BJ (cell line): ENCODE data around the gene SIN3B. TPM values are rescaled to one million over a fixed set of nuclear protein-coding genes. Genes with fewer than 3 reads are reported as not detected.

Experiments
- CTCF ChIA-PET: fragments of 350-600 bp; formaldehyde crosslinking; extraction: SDS; loops from one replicate; lab custom pipeline; 2021; ENCODE audit warnings: antibody characterized with exemption, inconsistent platforms; lab: Yijun Ruan, JAX
- POLR2A ChIA-PET: fragments of 300-600 bp; sonication (Branson Sonifier 250); formaldehyde crosslinking; extraction: SDS; loops from one replicate; lab custom pipeline; 2021; ENCODE audit warnings: antibody characterized with exemption; lab: Charles Lee
- DNase-seq: peaks from one replicate; pipeline ENCODE4 v3.0.0-alpha.2; 2011; ENCODE audit warnings: low read depth
- H3K27me3 ChIP-seq: 2 replicates; pipeline ENCODE4 v1.6.0; 2011; ENCODE audit warnings: low read length; ENCODE audit not compliant: control insufficient read depth, insufficient read depth
- H3K36me3 ChIP-seq: 2 replicates; pipeline ENCODE4 v1.5.1; 2011; ENCODE audit warnings: low read length; ENCODE audit not compliant: control insufficient read depth, insufficient read depth
- H3K4me3 ChIP-seq: 2 replicates; pipeline ENCODE4 v1.5.1; 2011; ENCODE audit warnings: low read depth, mild to moderate bottlenecking, control low read depth, low read length
- polyA plus RNA-seq: library from polyadenylated mRNA; depleted of rRNA; stranded (reverse); fragments of >200 nt; gene quantifications from 2 replicates; pipeline ENCODE4 v1.2.3, GENCODE V29; 2011
- TF ChIP-seq, protein P1 (sequence below): IDR thresholded peaks from 2 replicates; pipeline ENCODE4 v1.5.1; 2011; ENCODE audit warnings: low read depth, mild to moderate bottlenecking, control low read depth, inconsistent platforms, low read length, moderate library complexity; ENCODE audit not compliant: insufficient read depth

The SIN3B gene
- polyA plus RNA-seq, 1 experiment: 25.5 TPM

DNA sequence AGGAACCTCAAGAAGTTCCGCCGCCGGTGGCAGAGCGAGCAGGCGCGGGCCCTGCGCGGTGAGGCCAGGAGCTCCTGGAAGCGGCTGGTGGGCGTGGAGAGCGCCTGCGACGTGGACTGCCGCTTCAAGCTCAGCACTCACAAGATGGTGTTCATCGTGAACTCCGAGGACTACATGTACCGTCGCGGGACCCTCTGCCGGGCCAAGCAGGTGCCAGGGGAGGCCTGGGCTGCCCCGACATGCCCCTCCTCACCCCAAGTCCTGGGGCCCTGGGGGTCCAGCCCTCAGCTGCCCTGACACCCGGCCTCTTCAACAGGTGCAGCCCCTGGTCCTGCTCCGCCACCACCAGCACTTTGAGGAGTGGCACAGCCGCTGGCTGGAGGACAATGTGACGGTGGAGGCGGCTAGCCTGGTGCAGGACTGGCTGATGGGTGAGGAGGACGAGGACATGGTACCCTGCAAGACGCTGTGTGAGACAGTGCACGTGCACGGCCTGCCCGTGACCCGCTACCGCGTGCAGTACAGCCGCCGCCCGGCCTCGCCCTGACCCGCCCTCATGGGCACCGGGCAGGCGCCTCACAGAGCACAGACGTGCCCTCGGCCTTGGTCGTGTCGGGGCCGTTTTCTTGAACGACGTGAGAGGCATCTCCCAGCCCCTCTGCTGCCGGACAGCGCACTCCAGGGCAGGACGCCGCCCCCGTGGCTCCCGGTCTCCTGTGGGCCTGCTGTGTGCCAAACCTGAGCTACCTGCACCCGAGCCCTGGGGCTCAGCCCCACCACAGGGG lies 49.2 kb downstream of the SIN3B start:
- no peak for DNase-seq
- H3K36me3 ChIP-seq: peaks cover 27% of the 10 kb centered on the region
- no peaks in the 10 kb centered on the region for H3K27me3 ChIP-seq
- ChIA-PET CTCF (no interaction called here), POLR2A (no interaction called here)
- no peak overlapping the region for H3K4me3 ChIP-seq
- TF ChIP-seq, protein P1, sequence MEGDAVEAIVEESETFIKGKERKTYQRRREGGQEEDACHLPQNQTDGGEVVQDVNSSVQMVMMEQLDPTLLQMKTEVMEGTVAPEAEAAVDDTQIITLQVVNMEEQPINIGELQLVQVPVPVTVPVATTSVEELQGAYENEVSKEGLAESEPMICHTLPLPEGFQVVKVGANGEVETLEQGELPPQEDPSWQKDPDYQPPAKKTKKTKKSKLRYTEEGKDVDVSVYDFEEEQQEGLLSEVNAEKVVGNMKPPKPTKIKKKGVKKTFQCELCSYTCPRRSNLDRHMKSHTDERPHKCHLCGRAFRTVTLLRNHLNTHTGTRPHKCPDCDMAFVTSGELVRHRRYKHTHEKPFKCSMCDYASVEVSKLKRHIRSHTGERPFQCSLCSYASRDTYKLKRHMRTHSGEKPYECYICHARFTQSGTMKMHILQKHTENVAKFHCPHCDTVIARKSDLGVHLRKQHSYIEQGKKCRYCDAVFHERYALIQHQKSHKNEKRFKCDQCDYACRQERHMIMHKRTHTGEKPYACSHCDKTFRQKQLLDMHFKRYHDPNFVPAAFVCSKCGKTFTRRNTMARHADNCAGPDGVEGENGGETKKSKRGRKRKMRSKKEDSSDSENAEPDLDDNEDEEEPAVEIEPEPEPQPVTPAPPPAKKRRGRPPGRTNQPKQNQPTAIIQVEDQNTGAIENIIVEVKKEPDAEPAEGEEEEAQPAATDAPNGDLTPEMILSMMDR: no peak

GRCh38 chr19:16880884-16881554 lies 51.8 kb downstream of the SIN3B start:
- no peak for DNase-seq
- no peak overlapping the region for H3K4me3 ChIP-seq
- ChIA-PET POLR2A (no interaction called here), CTCF (no interaction called here)
- TF ChIP-seq, protein P1: no peak
- no peaks in the 10 kb centered on the region for H3K27me3 ChIP-seq
- H3K36me3 ChIP-seq: peaks cover 21% of the 10 kb centered on the region

DNA sequence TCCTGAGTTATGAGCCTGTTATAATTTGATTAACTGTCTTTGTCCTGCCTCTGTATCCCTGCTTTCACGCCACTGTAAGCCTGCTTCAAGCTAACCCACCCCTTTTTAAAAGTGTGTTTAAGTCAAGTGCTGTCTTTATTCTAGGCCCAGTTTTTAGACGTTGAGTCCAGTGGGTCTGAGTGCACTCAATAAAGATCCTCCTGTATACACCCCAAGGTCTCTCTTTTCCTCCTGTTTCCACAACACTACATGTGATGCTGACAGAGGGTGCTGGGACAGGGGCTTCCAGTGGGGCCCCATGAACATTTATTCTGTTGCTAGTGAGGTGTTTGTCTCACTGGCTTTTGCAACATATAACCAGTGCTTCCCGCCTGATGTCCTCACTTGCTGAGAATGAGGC lies 52.9 kb downstream of the SIN3B start:
- ChIA-PET CTCF (no interaction called here), POLR2A (no interaction called here)
- H3K27me3 ChIP-seq: no peaks in the 10 kb centered on the region
- no peak for DNase-seq
- TF ChIP-seq, protein P1: no peak
- peaks cover 12% of the 10 kb centered on the region for H3K36me3 ChIP-seq
- H3K4me3 ChIP-seq: no peak overlapping the region

DNA sequence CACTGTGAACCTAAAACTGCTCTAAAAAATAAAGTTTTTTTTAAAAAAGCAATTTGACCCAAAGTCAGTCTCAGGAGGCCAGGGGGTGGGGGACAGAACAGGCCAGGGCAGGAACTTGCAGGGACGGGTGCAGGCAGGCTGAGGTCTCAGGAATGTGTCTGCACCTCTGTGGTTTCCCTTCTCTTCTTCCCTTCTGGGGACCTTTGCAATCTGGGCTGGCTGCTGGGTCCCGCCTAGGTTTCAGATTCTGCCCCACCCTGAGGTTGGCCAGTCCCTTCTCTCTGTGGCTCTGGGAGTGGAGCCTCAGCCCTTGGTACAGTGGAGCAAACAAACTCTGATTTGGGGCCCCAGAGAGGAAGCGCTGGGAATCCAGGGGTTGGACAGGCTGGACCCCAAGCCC lies 54.3 kb downstream of the SIN3B start:
- ChIA-PET CTCF (no interaction called here), POLR2A (no interaction called here)
- DNase-seq: no peak
- H3K4me3 ChIP-seq: no peak overlapping the region
- peaks cover 3% of the 10 kb centered on the region for H3K36me3 ChIP-seq
- no peaks in the 10 kb centered on the region for H3K27me3 ChIP-seq
- TF ChIP-seq, protein P1: no peak

DNA sequence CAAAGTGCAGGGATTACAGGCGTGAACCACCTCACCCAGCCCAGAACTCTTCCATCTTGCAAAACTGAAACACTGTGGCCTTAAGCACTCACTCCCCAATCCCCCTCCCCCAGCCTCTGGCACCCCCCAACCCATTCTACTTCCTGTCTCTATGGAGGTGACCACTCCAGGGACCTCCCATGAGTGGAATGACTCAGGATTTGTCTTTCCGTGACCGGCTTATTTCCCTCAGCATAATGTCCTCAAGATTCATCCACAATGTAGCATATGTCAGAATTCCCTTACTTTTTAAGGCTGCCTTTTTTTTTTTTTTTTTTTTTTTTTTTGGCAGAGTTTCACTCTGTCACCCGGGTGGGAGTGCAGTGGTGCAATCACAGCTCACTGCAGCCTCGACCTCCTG lies 56.0 kb downstream of the SIN3B start:
- Histone ChIP-seq H3K4me3 (no peak overlapping the region), H3K27me3 (no peaks in the 10 kb centered on the region), H3K36me3 (no peaks in the 10 kb centered on the region; the same call in 1 of the 2 replicates)
- DNase-seq: no peak
- ChIA-PET POLR2A (no interaction called here), CTCF (no interaction called here)
- TF ChIP-seq, protein P1: no peak
